PC-9 (cell line): ENCODE results near the gene CAMK2B.

Experiments
- EZH2 ChIP-seq: fragments of 200-600 bp; sonication (generic); IDR thresholded peaks from 2 replicates; pipeline ENCODE4 v1.8.0; 2017; ENCODE audit warnings: antibody characterized with exemption, low read depth
- TF ChIP-seq, protein P1 (sequence below): fragments of 200-600 bp; sonication (generic); conservative IDR thresholded peaks from 2 replicates; pipeline ENCODE4 v1.6.1; 2017; ENCODE audit warnings: mixed run types, antibody characterized with exemption, mild to moderate bottlenecking, moderate library complexity

DNA sequence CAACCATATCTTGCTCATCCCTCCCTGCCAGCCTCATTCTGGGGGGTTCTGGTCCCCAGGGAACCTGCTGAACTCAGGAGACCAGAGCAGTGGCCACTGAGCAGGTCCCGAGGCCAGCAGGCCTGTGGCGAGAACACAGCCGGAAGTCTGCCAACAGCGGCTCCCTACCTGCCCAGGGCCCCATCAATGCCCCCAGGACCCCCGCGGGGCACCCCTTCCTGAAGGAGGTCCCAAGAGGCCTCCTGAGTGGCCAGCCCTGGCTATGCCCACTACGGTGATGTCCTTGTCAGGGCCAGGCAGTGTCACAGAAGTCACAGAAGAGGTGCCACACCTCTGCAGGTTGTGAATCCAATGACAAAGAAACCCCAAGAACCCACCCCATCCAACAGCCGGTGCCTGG lies 58.9 kb downstream of the CAMK2B start:
- TF ChIP-seq, protein P1, sequence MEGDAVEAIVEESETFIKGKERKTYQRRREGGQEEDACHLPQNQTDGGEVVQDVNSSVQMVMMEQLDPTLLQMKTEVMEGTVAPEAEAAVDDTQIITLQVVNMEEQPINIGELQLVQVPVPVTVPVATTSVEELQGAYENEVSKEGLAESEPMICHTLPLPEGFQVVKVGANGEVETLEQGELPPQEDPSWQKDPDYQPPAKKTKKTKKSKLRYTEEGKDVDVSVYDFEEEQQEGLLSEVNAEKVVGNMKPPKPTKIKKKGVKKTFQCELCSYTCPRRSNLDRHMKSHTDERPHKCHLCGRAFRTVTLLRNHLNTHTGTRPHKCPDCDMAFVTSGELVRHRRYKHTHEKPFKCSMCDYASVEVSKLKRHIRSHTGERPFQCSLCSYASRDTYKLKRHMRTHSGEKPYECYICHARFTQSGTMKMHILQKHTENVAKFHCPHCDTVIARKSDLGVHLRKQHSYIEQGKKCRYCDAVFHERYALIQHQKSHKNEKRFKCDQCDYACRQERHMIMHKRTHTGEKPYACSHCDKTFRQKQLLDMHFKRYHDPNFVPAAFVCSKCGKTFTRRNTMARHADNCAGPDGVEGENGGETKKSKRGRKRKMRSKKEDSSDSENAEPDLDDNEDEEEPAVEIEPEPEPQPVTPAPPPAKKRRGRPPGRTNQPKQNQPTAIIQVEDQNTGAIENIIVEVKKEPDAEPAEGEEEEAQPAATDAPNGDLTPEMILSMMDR = no peak
- TF ChIP-seq EZH2 = no peak
